G401.6 (cell line): ENCODE data around the gene CNN3.

Experiments
- FAIRE-seq: peaks from 2 replicates; lab custom pipeline; 2012; peaks lifted over from hg19 to GRCh38; lab: Jason Lieb, UNC

CNN3 gene

DNA sequence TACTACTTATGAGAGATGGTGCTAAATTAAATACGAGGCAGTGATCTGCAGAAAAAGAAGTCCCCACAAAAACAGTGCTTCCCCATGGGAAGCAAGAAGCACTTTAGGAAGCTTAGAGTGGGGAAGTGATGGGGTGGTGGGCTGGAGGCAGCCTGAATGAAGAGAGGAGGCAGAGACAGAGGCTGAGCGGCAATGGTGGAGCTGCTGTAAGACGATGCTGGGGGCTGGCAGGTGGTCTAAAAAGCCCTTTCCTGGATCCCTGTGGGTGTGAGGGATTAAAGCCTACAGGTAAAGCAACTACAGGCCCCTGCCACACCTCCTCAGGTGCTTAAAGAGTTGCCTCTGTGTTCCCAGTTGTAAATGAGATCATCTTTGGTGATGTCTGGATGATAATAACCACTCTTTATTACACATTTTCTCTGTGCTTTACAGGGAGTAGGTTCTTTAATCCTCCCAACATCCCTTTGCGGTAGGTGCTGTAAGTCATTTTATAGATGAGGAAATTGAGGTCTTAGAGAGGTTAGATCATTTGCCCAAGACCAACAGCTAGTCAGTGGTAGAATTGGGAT lies 39.2 kb downstream of the CNN3 start:
- no peak for FAIRE-seq

DNA sequence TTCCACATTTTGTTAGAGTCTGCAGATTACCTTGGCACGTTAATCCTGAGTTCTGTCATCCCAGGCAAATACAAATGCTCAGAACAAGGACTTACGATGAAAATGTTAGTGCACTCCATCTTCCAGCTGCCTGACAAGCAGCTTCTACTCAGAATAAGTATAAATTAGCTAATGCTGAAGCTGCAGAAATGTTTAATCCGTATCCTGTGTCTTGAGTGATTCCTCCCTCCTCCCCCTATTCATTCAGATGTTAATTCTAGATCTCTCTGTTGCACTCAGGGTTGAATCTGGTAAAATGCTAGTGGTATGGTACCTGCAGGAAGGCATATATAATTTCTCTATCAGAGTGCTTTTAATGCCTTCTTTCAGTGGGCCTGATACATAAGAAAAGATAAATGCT lies 39.8 kb downstream of the CNN3 start:
- FAIRE-seq, result no peak

DNA sequence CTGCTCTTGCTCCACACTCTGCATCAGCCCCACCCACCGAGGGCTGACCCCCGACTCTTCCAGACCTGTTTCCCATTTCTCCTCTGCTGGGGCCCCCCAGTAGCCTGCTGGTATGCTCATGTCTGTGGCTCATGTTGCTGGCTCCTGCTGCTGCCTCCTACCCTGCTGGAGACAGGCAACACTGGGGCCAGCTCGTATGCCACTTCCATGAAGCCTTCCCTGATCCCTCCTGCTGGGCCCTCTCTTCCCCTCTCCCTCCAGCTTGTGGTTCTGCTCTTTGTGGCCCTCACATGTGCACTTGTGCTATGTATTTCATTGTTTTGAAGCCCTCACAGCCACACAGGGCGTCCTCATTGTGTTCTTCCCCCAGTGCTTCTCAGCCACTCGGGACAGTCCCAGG lies 40.5 kb downstream of the CNN3 start:
- FAIRE-seq, result no peak

DNA sequence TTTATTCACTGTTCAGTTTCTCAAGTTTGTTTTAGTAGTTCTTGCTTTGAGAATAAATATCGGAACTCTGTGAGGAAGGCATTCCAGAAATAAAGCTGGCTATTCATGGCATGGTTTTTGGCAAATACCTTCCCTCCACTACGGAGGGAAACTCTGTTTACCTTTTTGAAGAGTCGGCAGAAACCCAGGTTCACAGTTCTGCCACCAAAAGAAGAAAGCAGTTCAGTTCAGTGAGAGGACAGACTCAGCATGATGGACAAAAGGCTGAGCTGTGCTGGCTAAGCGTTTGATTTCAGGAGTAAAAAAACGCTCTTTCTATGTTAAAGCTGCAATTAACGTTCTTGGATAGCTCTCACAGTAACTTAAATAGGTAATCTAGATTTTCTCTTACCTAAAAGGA lies 42.4 kb downstream of the CNN3 start:
- FAIRE-seq, result peak; percentile 56

DNA sequence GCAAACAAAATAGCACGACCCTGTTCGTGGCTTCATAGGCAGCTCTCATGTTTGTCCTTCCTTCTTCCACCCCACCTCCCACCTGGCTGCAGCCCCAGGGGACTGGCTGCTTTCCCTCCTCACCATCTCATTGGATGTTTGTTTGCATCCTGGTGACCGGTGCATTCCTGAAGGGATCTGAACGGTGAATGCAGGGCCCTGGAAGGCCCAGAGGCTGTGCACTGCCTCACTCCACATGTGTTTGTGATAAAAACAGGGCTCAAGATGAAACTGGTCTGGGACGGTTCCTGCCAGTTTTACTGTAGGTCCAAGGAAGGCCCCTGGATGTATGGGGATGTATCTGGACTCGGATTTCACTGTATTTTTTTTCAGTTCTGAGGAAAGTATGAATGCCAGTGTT lies 42.8 kb downstream of the CNN3 start:
- peak; percentile 98 for FAIRE-seq

DNA sequence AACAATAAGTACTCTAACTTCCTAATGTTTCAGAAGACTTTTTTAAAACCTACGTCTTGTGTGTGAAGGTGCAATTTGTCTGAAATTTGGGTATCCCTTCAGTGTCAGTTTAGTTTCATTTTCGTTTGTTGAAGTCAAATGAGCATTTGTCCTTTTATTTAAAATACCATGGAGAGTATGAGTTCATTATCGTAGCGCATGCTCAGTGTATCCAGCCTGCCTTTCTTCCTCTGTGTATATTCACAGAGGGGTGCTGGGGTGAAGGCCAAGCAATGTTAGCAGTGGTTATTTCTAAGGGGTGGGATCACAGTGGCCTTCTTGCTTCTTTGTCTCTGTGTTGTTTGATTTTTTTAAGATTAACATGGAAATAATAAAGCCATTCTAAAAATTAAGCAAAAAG lies 43.2 kb downstream of the CNN3 start:
- FAIRE-seq, result no peak

DNA sequence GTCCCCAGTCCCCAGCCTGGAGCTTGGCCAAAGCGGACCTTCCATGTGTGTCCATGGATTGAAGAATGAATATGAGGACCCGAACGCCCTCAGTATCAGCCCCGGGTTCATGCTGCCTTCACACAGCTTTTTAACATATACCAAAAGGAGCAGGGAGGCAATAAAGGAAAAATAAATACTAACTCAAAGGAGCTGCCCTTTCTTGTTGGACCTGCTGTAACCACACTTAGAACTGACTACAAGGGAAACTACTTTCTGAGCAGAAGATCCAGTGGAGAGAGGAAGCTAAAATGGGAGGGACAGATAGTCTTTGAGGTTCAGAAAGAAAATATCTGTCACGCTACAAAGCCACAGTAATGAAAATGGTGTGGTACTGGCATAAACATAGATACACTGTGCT lies 48.6 kb downstream of the CNN3 start:
- FAIRE-seq, result no peak

DNA sequence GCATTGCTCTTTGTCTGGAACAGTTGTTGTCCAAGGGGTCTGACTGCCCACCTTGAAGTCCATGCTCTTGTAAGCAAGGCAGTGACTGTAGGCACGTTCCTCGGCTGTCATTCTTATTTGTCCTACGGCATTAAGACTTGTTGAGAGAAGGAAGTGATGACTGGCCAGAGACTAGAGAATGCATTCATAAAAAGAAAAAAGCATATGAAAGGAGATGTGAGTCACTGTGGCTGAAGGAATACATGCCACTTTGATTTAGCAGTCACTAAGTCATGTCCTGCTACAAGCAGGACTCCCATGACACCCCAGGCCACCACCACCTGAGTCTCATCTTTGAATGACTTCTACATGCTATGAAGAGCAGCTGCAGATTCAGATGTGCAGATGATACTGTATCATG lies 50.5 kb downstream of the CNN3 start:
- FAIRE-seq, result no peak

DNA sequence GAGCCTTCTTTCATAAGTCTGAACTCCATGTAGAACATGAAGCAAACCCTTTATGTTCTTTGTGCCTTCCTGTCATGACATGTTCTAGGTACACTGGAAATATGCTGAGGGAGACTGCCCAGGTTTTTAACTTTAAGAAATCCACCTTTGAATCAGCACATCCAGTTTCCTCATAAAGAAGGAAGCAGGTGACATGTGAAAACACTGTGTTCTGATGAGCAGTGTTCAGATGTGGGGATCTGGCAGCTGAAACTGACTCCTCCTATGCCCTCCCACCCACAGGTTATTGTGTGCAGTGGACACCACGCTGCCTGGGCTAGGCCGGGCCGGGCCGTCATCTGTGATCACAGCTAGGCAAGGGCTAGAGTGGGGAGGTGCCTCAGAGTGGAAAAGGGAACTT lies 51.1 kb downstream of the CNN3 start:
- no peak for FAIRE-seq

DNA sequence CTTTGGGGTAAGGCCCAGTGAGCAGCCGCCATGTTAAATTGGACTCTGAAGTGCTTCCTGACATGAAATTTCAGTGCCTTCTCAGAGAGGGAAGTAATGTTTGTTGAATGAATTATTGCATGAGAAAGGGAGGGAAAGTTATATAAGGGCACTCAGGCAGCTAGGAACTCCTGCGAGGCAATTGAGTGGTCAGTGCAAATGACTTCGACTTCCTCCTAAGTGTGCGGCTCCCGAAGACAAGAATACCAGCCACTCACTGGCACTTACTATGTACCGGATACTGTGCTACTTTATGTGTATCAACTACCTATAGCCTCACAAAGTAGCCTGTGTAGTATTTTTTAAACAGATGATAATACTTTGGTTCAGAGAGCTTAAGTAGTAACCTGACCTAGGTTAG lies 52.5 kb downstream of the CNN3 start:
- FAIRE-seq, result no peak

DNA sequence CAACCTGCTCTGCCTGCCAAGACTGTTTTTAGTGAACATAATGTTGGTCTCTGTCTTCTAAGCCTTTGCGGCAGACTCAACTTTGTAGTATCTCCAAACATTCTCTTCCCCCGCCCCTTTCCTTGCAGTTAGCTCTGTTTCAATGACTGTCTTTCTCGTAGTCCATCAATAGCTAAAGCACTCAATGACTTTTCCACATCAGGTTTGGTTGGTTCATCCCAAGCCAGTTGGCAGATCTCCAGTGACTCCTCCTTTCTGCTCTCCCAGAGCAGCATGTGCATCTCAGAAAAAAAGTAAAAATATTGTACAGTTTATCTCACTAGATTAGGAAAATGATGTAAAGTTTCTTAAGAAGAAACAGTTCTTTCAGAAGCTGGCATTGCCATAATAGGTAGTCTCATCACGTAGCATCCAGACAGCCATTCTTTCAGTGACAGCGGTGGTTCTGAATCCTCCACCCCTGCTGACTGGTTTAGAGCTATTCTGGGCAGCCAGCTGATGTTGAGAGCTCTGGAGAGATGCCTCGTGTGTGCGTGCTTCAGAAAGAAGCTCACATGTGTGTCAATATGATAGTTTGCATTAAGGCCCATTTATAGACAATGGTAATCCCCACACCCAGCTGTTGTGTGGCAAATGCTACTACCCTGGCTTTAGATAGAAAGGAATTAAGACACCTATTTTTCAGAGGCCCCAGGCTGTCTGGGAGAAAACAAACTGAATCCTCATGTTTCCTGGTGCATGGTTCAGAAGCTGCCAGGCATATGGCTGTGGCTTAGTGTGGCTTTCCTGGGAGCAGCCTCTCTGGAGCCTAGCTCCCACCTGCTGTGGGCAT lies 53.2 kb downstream of the CNN3 start:
- no peak for FAIRE-seq

DNA sequence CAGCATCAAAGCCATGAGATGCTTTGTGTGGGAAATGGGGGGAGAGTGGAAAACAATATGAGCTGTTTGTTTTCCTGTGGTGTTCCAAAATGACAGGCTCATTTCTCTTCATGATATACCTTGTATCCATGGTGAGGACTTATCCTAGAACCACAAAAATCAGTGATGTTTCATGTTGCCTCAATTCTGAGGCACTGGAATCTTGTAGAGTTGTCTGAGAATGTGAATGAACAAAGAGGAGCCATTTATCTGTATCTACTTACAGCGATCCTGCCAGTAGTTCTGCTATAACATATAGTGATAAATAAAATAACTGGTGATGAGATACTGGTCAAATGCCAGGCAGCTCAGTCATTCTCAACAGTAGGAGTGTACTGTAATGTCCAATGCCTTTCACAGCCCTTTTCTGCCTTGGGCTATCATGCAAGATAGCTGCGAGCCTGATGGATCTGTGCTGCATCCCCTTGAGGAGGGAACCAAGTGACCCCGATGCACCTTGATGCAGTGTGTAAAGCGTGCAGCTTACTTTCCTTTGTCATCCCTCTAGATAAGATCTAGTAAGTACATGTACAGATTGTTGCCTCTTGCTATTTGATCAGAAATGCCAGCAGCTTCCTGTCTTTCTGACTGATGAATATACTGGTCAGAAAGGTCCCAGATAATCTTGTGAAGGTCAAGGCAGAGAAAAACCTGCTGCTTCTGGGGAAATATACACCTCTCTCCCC lies 54.0 kb downstream of the CNN3 start:
- no peak for FAIRE-seq

DNA sequence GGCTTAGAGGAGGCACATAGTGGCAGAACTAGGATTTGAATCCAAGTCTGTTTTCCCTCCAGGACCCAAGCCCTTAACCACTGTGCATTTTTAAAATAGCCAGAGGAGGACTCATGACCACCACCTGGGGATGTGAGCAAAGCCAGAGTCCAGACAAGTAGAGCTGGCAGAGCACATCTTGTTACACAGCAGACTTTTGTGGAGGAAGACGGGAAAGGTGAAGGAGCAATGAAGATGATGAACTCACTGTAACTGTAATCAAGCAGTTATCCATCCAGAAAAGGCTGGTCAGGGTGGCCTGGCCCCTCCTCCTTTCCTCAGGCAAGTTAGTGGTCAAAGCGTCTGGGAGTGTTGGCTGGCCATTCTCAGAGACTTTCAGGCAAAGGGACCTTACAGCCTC lies 55.9 kb downstream of the CNN3 start:
- no peak for FAIRE-seq

DNA sequence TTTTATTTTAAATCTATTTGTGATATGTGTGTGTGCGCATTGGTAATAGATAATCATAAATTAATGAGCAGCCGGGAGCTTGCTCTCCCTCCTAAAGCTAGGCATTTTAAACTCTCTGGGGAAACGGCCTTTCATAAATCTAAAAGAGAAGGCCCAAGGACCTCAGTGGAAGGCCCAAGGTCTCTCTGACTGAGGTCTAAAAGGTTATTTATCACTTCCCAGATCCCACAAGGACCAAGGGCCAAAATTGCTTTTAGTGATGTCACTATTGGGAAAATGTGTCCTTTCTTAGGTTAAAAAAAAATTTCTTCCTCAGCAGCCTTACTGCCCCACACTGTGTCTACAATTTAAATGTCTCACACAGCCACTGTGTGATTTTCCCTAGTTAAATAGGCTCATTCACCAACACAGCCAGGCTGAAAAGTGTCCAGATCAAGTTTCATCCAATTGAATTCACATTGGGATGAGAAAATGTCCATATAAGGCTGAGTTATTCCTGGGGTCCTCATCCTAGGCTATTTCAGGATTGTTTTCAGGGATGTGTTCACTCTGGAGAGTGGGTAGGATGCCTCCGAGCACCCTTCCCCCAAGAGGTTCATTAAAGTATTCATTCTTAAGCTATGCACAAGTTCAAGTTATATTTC lies 60.6 kb downstream of the CNN3 start:
- peak; percentile 97 for FAIRE-seq

DNA sequence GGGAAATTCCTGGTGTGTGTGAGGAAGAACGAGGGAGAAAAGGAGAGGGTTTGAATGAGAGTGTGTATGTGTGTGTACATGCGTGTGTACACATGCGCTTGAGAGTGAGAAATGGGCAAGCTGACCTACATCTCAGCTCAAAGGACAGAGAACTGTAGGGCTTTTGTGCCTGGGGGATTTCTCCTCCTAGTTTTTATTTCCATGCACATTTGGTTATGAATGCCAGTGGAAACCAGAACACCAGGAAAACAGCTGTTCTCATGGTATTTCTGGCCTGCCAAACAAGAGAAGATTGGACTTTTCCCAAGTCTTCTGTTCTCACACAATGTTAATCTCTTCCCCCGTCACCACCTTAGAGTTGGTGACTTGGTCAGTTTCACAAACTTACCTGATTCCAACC lies 61.5 kb downstream of the CNN3 start:
- no peak for FAIRE-seq

DNA sequence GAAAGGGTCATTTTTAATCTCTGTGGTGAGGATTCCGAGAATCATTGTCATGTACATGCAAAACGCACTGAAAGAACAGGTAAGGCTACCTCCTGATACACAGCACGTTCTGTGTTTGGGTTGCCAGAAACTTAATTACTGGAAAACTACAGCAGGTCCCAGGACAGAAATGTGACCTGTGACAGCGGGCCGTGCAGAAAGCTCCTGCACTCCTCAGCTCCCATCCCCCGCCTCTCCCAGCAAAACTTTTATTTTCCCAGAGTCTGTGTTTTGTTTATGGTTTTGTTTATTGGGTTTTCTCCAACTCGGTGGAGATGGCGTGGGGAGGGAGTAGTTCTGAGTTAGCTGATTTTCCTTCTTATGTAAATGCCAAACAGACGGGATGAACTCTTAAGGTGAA lies 62.1 kb downstream of the CNN3 start:
- FAIRE-seq, result peak; percentile 81

DNA sequence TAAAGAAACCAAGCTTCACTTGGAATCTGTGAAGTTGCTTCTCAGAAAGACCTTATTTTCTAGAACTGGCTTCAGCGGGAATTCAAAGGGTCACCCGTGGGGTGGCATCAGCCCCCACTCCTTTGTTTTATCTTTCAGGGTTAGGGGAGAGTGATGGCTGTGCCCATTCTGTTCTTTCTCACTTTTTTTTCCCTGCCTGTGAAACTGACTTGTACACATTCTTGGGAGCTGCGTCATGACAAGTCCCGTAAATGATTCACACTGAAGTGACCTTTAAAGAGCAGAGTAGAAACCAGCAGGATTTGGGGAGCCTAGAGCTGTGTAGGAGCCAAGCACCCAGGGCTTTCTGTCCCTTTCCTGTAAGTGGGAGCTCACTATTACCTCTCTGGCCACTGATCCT lies 63.0 kb downstream of the CNN3 start:
- FAIRE-seq, result peak; percentile 97

DNA sequence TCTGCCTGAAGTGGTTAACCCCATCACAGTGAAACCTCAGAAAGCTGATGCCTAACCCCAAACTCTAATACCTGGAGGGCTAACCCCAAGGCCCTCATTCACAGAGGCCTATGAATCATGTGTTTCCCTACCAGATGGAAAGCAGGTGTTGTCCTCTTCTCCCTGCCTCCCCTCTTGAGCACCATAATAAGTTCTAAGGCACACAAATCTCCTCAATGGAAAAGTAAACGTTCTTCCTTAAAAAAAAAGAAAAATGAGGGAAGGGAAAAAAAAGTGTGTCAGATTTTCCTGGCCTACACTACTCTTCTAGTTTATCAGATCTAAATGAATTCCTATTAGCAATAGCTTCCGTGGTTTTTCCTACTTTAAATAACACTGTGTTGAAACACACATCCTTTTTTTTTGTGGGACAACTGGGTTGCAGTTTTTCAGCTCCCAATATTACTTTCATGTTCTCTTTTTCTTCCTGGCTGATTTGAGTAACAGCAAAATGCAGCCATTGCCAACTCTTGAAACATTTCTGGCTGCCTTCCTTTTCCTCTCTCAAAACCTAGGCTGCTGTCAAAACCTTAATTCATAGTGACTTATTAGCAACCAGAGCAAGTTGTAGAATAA lies 63.5 kb downstream of the CNN3 start:
- FAIRE-seq, result peak; percentile 48

DNA sequence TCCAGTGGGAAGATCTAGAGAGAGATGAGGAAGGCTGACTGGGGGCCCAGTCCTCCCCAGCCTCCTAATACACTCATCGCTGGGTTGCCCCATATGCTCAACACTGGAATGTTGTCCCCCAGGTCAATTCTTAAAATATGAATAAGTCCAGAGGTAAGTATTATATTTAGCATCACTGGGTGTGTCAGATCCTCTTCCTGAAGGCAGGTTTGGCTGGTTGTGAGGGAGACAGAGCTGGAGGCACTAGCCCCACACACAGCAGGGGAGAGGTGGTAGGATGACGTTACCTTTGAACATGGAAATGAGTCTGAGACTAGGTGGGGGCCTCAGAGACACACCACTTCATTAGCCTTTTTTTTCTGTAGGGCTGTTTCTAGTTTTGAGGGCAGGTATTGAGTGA lies 64.2 kb downstream of the CNN3 start:
- FAIRE-seq, result no peak

DNA sequence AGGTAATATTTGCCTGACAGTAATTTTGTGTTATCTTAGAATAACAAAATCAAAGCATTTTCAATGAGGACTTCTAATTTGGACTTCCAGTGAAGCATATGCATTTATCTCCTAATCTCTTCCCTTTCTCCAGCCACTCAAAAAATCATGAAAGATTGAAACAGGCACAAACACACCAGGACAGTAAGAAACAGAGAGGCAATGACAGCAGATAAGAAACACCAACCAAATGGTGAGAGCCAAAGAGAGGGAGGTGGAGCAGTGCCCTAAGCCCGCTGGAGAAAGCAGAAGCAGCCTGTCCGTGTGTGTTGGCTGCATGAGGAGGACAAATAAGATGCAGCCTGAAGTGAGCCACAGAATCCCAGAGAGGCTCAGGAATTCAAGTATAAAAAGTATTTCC lies 67.7 kb downstream of the CNN3 start:
- no peak for FAIRE-seq

DNA sequence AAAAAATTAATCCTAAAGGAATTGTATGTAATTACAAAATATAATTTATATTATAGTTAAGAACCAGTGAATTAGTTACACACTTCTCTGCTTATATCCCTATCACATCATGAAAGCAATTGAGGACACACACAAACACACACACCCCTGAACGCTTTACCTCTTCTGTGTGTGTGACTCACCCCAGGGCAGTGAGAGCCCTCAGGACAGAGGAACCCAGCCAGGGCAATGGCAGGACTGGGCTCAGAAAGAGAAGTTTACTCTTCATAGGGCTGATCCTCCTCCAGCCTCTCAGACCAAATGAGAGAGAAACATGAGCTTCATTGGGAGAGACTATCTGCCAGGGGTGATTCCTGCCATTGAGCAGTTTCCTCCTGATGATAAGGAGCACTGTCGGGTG lies 68.6 kb downstream of the CNN3 start:
- no peak for FAIRE-seq

DNA sequence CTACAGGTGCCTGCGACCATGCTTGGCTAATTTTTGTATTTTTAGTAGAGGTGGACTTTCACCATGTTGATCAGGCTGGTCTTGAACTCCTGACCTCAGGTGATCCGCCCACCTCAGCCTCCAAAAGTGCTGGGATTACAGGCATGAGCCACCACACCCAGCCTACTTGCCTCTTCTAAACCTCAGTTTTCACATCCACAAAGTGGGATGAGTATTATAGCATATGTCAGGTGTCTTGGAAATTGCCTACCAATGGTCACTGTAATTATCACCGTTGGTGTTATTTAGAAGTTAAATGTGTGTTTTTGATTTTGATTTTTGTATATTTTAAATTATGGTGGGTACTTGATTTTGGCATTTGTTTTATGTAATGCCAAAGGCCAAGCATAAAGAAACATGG lies 70.0 kb downstream of the CNN3 start:
- FAIRE-seq, result no peak

DNA sequence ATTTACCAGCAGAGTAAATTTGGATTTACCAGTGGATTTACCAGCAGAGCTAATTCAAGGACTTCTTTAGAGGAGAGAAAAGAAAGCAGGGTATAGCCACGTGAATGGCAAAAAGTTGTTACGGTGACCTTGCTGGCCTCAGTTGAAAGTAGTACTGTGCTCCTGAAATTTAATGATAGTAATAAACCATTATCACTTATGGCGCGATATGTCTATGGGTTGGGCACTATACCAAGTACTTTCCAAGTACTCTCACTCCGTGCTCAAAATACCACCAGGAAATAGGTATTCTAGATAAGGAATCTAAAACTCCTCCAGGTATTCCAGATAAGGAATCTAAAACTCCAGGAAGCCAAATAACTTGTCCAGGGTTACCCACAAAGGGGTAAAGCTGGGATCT lies 70.9 kb downstream of the CNN3 start:
- FAIRE-seq, result no peak
